ENCODE results near the gene IL18RAP. TPM values are rescaled to one million over a fixed set of nuclear protein-coding genes. Genes with fewer than 3 reads are reported as not detected.

The IL18RAP gene
- total RNA-seq = 1 to 10 TPM; 5.3 to 5.5 TPM

DNA sequence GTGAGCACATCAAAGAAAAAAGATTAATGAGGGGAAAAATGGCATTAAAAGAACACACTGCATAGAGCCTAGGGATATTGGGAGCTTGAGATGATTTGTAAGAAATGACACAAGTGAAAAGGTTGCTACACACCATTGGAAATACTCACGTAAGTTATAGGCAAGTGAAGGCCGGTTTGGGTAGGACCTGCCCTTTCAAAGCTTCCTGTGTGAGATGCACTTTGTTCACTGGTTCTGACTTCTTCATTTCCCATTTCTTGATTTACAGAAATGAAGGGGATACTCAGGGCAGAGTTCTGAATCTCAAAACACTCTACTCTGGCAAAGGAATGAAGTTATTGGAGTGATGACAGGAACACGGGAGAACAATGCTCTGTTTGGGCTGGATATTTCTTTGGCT lies at the start of gene IL18RAP:
Gene IL18RAP (plus strand): TSS at position 251 of the 400 bp plus-strand sequence. CDS start 118 bp downstream, at position 369.
- H3K27me3 Mint-ChIP-seq = no peaks in the 10 kb centered on the region
- H3K4me3 Mint-ChIP-seq = peak within 1 kb of the TSS; percentile 56
- H3K27ac Mint-ChIP-seq = peak within 1 kb of the TSS; percentile 76
- H3K9me3 Mint-ChIP-seq = peaks cover 2% of the 10 kb centered on the region
- peaks cover 8% of the 10 kb centered on the region for H3K36me3 Mint-ChIP-seq
- DNase-seq = no peak
- H3K4me1 Mint-ChIP-seq = peaks cover 53% of the 10 kb centered on the region

- DNase-seq = no peak
- H3K27ac Mint-ChIP-seq = no peak overlapping the region
- H3K4me1 Mint-ChIP-seq = peaks cover 12% of the 10 kb centered on the region
- no peaks in the 10 kb centered on the region for H3K27me3 Mint-ChIP-seq
- H3K36me3 Mint-ChIP-seq = peaks cover 75% of the 10 kb centered on the region
- peaks cover 21% of the 10 kb centered on the region for H3K9me3 Mint-ChIP-seq
- H3K4me3 Mint-ChIP-seq = no peak overlapping the region
Measured at GRCh38 chr2:102376052-102376591, 46.8 kb upstream of the IL18RAP start.

DNA sequence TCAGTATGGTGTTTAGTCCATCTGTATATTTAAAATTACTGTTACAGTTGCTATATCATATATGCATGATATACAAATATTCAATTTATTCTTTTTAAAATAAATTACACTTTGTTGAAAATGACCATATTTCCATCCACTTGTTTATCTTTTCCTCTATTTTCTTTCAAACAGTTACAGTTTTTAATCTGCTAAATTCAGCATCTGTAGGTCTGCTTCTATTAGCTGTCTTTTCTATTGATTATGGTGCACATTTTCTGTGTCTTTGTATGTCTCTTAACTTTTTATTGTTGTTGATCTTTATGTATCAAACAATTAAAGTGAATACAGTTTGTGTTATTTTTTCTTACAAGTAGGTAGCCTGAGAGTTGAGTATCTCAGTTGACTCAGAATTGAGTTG lies 39.2 kb upstream of the IL18RAP start:
- Mint-ChIP-seq H3K9me3 (peaks cover 20% of the 10 kb centered on the region), H3K36me3 (peaks cover 72% of the 10 kb centered on the region), H3K27ac (no peak overlapping the region), H3K4me3 (no peak overlapping the region), H3K4me1 (peaks cover 5% of the 10 kb centered on the region), H3K27me3 (no peaks in the 10 kb centered on the region)
- no peak for DNase-seq

DNA sequence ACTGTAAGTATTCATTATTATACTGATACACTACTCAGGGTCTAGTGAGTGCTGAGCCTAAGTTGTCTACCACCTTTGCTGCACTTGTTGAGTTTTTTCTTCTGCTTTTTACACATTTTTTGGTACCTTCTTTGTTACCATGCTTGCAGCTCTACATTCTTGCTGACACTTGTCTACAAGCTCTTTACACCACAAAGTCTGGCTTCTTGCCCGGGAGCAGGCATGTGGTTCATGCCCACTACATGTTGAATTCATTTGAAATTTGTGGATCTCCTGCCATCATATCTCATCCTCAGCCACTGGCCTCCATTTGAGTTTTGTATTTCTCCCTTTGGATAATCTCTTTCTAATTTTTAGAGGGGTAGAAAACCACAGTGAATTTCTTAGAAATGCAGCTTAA lies 37.4 kb upstream of the IL18RAP start:
- Mint-ChIP-seq H3K36me3 (peaks cover 70% of the 10 kb centered on the region), H3K4me3 (no peak overlapping the region), H3K27me3 (no peaks in the 10 kb centered on the region), H3K9me3 (peaks cover 20% of the 10 kb centered on the region), H3K4me1 (peaks cover 5% of the 10 kb centered on the region), H3K27ac (no peak overlapping the region)
- DNase-seq = no peak

GRCh38 chr2:102386004-102386403 lies 37.0 kb upstream of the IL18RAP start:
- H3K36me3 Mint-ChIP-seq = peaks cover 65% of the 10 kb centered on the region
- H3K27ac Mint-ChIP-seq = no peak overlapping the region
- H3K27me3 Mint-ChIP-seq = no peaks in the 10 kb centered on the region
- peaks cover 5% of the 10 kb centered on the region for H3K4me1 Mint-ChIP-seq
- H3K4me3 Mint-ChIP-seq = no peak overlapping the region
- no peak for DNase-seq
- peaks cover 20% of the 10 kb centered on the region for H3K9me3 Mint-ChIP-seq

DNA sequence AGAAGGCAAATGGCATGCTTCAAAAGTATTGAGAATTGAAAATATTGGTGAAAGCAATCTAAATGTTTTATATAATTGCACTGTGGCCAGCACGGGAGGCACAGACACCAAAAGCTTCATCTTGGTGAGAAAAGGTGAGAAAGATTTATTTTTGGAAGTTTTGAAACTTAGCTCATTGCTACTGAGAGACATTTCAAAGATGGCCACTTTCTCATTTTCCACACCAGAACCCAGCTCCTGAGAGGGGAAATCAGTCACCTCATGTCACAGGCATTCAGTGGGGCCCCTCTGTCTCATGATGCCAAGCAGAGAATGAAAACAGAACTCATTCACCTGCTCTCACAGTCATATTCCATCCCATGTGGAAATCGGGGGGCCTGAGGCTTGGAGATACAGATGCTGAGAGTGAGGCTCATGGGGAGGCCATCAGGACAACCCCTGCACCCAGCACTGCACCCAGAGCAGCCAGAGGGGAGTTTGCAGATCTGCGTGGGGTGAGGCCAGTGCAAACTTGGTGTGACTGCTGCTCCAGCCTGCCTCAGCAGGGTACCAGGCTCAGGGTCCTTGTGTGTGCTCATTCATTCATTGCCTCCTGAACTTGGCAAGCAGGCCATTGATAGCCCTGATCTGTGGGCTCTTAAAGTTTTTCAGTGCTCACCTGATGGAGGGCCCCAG lies 36.0 kb upstream of the IL18RAP start:
- Mint-ChIP-seq H3K27me3 (no peaks in the 10 kb centered on the region), H3K36me3 (peaks cover 59% of the 10 kb centered on the region), H3K4me3 (no peak overlapping the region), H3K9me3 (peaks cover 20% of the 10 kb centered on the region), H3K4me1 (peaks cover 13% of the 10 kb centered on the region), H3K27ac (no peak overlapping the region)
- no peak for DNase-seq

DNA sequence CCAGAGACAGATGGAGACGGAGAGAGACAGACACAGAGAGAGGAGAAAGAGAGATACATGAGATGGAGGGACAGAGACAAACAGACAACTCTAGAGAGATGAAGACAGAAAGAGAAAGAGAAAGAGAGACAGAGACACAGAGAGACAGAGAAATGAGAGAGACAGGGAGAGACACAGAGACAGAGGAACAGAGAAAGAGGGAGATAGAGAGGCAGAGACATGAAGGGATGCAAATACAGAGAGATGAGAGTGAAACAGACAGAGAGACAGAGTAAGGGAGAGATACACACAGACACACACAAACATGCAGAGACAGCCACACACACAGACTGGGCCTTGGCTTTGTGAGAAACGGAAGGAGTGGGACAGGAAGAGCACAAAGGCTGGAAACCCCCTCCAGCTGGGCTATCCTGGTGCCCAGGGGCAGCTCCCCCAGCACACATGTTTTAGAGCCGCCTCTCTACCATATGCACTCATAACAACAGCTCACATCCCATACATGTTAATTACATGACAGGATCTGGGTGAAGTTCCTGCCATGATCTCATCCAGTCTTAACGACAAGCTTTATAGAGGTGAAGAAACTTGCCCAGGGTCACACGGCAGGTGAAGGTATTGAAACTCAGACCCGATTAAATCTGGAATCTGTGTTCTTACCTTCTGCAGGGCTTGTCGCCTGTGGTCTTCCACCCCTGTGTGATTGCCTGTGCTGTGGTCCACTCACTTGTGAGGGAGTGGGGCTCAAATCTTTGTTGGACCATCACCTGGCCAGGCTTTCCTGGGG lies 35.0 kb upstream of the IL18RAP start:
- peaks cover 17% of the 10 kb centered on the region for H3K9me3 Mint-ChIP-seq
- H3K36me3 Mint-ChIP-seq = peaks cover 57% of the 10 kb centered on the region
- no peak overlapping the region for H3K4me3 Mint-ChIP-seq

GRCh38 chr2:102391565-102391964 lies 31.4 kb upstream of the IL18RAP start:
- peaks cover 34% of the 10 kb centered on the region for H3K36me3 Mint-ChIP-seq
- H3K27me3 Mint-ChIP-seq = no peaks in the 10 kb centered on the region
- H3K4me1 Mint-ChIP-seq = peaks cover 13% of the 10 kb centered on the region
- H3K4me3 Mint-ChIP-seq = no peak overlapping the region
- H3K27ac Mint-ChIP-seq = no peak overlapping the region
- DNase-seq = no peak
- H3K9me3 Mint-ChIP-seq = no peaks in the 10 kb centered on the region

More for the DNA sequence above, 35.0 kb upstream of the IL18RAP start:
- H3K27ac Mint-ChIP-seq = no peak overlapping the region
- peaks cover 13% of the 10 kb centered on the region for H3K4me1 Mint-ChIP-seq
- DNase-seq = no peak
- H3K27me3 Mint-ChIP-seq = no peaks in the 10 kb centered on the region

DNA sequence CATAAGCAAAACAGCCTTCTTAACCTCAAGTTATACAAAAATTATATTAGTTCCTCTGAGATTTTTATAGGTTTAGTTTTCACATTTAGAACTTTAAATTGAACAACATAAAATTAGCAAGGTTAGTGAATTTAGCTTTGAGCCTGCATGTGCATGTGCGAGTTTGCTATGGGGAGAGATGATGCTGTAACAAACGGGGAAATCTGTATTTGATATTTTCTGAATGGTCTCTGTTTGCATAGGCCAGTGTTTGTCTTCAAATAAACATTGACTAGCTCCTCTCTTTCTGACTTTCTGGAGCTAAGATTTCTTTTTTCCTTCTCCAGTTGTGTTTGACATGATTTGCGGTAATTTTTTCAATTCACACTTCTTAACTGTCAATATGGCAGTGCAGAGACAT lies 30.9 kb upstream of the IL18RAP start:
- Mint-ChIP-seq H3K27ac (no peak overlapping the region), H3K36me3 (peaks cover 29% of the 10 kb centered on the region)

DNA sequence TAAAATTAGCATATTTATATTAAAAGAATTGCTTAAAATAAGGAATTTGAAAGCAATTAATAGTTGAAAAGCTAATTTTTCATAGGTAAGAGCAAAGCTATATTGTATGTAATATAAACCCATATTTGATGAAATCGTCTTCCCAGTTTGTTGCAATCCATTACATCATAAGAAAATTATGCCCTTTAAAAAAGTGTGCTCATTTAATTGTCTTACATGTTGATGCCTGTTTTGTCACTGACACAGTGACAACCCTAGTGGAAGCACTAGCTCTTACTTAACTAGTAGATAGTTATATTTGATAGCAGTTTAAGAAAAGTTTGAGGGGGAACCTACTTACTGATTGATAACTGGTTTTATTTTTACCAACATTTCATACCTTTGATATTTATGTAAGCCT lies 30.0 kb upstream of the IL18RAP start:
- no peak for DNase-seq
- Mint-ChIP-seq H3K9me3 (no peaks in the 10 kb centered on the region), H3K27me3 (no peaks in the 10 kb centered on the region), H3K27ac (no peak overlapping the region), H3K36me3 (peaks cover 22% of the 10 kb centered on the region), H3K4me3 (no peak overlapping the region), H3K4me1 (peaks cover 8% of the 10 kb centered on the region)

More for the DNA sequence above, 30.9 kb upstream of the IL18RAP start:
- Mint-ChIP-seq H3K4me1 (peaks cover 13% of the 10 kb centered on the region), H3K4me3 (no peak overlapping the region), H3K9me3 (no peaks in the 10 kb centered on the region), H3K27me3 (no peaks in the 10 kb centered on the region)
- no peak for DNase-seq

- H3K4me1 Mint-ChIP-seq = peaks cover 11% of the 10 kb centered on the region
- no peak for DNase-seq
- no peak overlapping the region for H3K4me3 Mint-ChIP-seq
- no peak overlapping the region for H3K27ac Mint-ChIP-seq
- H3K36me3 Mint-ChIP-seq = peaks cover 10% of the 10 kb centered on the region
- no peaks in the 10 kb centered on the region for H3K9me3 Mint-ChIP-seq
- H3K27me3 Mint-ChIP-seq = no peaks in the 10 kb centered on the region
Measured at GRCh38 chr2:102396012-102396411, 26.9 kb upstream of the IL18RAP start.

DNA sequence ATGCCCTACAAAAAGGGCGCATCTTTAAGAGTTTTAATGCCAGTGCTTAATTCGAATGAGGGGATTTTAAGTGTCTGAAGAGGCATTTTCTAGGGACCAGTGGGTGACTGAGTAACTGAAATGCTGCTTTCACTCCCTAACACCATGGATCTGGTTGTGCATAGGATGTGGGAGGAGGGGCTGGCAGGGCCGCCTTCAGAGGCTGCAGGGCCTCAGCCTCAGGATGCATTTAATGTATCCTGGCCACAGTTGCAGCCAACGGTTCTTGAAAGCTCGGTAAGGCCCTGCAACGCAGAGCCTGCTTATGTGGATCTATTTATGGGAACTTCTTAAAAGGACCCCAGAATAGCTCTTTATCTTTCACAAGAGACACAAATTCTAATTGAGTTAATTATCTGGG lies 25.8 kb upstream of the IL18RAP start:
- no peak for DNase-seq
- Mint-ChIP-seq H3K9me3 (no peaks in the 10 kb centered on the region), H3K4me1 (peaks cover 9% of the 10 kb centered on the region), H3K27me3 (no peaks in the 10 kb centered on the region), H3K27ac (no peak overlapping the region), H3K36me3 (peaks cover 6% of the 10 kb centered on the region), H3K4me3 (no peak overlapping the region)

GRCh38 chr2:102399499-102400141 lies 23.3 kb upstream of the IL18RAP start:
- H3K4me3 Mint-ChIP-seq = no peak overlapping the region
- H3K27me3 Mint-ChIP-seq = no peaks in the 10 kb centered on the region
- H3K27ac Mint-ChIP-seq = no peak overlapping the region
- H3K36me3 Mint-ChIP-seq = peaks cover 2% of the 10 kb centered on the region
- no peak for DNase-seq
- no peaks in the 10 kb centered on the region for H3K9me3 Mint-ChIP-seq
- H3K4me1 Mint-ChIP-seq = peaks cover 9% of the 10 kb centered on the region

DNA sequence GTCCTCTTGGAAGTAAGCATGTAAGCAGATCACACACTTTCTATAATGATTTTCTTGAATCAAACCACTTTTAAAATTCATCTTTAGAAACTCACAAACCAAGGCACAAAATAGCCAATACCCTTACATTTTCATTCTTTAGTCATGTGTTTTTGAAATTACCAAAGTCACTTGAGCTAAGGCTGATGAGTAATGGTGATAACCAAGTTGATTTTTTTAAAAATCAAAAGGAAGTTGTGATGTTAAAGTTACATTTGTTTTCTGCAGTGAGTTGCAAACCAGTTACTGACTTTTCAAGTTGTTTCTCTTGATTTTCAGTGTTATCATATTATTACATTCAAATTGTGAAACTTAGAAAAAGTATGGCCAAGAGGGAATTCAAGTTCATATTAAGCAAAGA lies 21.5 kb upstream of the IL18RAP start:
- H3K27ac Mint-ChIP-seq = no peak overlapping the region
- H3K36me3 Mint-ChIP-seq = no peaks in the 10 kb centered on the region
- DNase-seq = no peak

DNA sequence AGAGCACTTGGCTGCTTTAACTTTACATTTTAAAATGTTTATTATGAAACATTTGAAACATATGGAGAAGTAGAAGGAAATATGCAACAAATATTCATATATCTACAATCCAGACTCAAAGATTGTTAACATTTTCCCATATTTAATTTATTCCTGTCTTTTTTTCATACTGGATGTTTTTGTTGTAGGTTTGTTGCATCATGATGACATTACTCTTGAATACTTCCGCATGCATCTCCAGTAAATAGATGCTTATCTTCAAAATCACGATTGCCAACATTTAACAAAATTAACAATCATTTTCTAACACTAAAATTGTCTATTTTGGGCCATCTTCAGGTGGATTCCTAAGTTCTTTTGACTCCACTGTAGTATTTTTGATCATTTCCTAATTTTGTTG lies 21.1 kb upstream of the IL18RAP start:
- Mint-ChIP-seq H3K9me3 (no peaks in the 10 kb centered on the region), H3K36me3 (no peaks in the 10 kb centered on the region), H3K27me3 (no peaks in the 10 kb centered on the region), H3K4me3 (no peak overlapping the region), H3K27ac (no peak overlapping the region), H3K4me1 (peaks cover 9% of the 10 kb centered on the region)
- no peak for DNase-seq

More for the DNA sequence above, 21.5 kb upstream of the IL18RAP start:
- no peaks in the 10 kb centered on the region for H3K9me3 Mint-ChIP-seq
- H3K4me3 Mint-ChIP-seq = no peak overlapping the region
- peaks cover 9% of the 10 kb centered on the region for H3K4me1 Mint-ChIP-seq
- no peaks in the 10 kb centered on the region for H3K27me3 Mint-ChIP-seq

All from activated naive CD8-positive, alpha-beta T cell treated with anti-CD3 and anti-CD28 coated beads for 36 hours (primary cell).